LHCN-M2 (cell line): ENCODE results near the gene KRTAP22-1. TPM values are rescaled to one million over a fixed set of nuclear protein-coding genes. Genes with fewer than 3 reads are reported as not detected.

Source experiments
- DNase-seq: peaks from one replicate; pipeline ENCODE4 v3.0.0-alpha.2; 2012; ENCODE audit warnings: low read depth
- total RNA-seq: library from RNA; depleted of rRNA; stranded (reverse); fragments of >200 nt; gene quantifications from 2 replicates; pipeline ENCODE4 v1.2.3, GENCODE V29; 2014; rRNA removed

KRTAP22-1 gene
- total RNA-seq, 1 experiment from 2014 or later: not detected

GRCh38 chr21:30625449-30626165 lies 24.7 kb downstream of the KRTAP22-1 start:
- DNase-seq: no peak

- DNase-seq: no peak
These were observed 27.2 kb downstream of the KRTAP22-1 start for GRCh38 chr21:30628109-30628508.

GRCh38 chr21:30629200-30629599 lies 28.3 kb downstream of the KRTAP22-1 start:
- DNase-seq: no peak

- DNase-seq: no peak
These were observed 34.0 kb downstream of the KRTAP22-1 start, which contains the start of gene KRTAP20-2 for GRCh38 chr21:30634906-30635305. Gene KRTAP20-2, plus strand, starts transcription at chr21:30635206. Its CDS starts 58 bp downstream, at chr21:30635264.

GRCh38 chr21:30638686-30639085 lies 37.8 kb downstream of the KRTAP22-1 start:
- DNase-seq: no peak

- no peak for DNase-seq
These were observed 41.7 kb downstream of the KRTAP22-1 start, which contains the start of gene KRTAP20-3 for GRCh38 chr21:30642564-30642963. Gene KRTAP20-3, plus strand, starts transcription at chr21:30642864.

GRCh38 chr21:30646904-30647414 lies 46.1 kb downstream of the KRTAP22-1 start:
- no peak for DNase-seq

Other genes with a start within 250 kb of the KRTAP22-1 start
- gene KRTAP13-2, start 228.8 kb upstream of the KRTAP22-1 start, total RNA-seq: not detected in 2 replicates
- not detected in 2 replicates for gene KRTAP13-1, start 205.1 kb upstream of the KRTAP22-1 start, total RNA-seq
- not detected in 2 replicates for gene KRTAP13-3, start 175.2 kb upstream of the KRTAP22-1 start, total RNA-seq
- not detected in 2 replicates for gene KRTAP13-4, start 170.9 kb upstream of the KRTAP22-1 start, total RNA-seq
- not detected in 2 replicates for gene KRTAP15-1, start 160.8 kb upstream of the KRTAP22-1 start, total RNA-seq
- not detected in 2 replicates for gene KRTAP19-1, start 120.7 kb upstream of the KRTAP22-1 start, total RNA-seq
- not detected in 2 replicates for gene KRTAP19-2, start 113.7 kb upstream of the KRTAP22-1 start, total RNA-seq
- not detected in 2 replicates for gene KRTAP19-3, start 109.1 kb upstream of the KRTAP22-1 start, total RNA-seq
- gene KRTAP19-4, start 103.9 kb upstream of the KRTAP22-1 start, total RNA-seq: not detected in 2 replicates
- gene KRTAP19-5, start 98.9 kb upstream of the KRTAP22-1 start, total RNA-seq: not detected in 2 replicates
- gene KRTAP19-6, start 59.2 kb upstream of the KRTAP22-1 start, total RNA-seq: not detected in 2 replicates
- gene KRTAP19-7, start 39.8 kb upstream of the KRTAP22-1 start, total RNA-seq: not detected in 2 replicates
- not detected in 2 replicates for gene KRTAP22-2, start 10.7 kb upstream of the KRTAP22-1 start, total RNA-seq
- gene KRTAP6-3, start 8.6 kb upstream of the KRTAP22-1 start, total RNA-seq: not detected in 2 replicates
- gene KRTAP6-2, start 2.2 kb upstream of the KRTAP22-1 start, total RNA-seq: not detected in 2 replicates
- not detected in 2 replicates for gene KRTAP6-1, start 12.8 kb downstream of the KRTAP22-1 start, total RNA-seq
- not detected in 2 replicates for gene KRTAP20-1, start 15.3 kb downstream of the KRTAP22-1 start, total RNA-seq
- gene KRTAP20-4, start 19.5 kb downstream of the KRTAP22-1 start, total RNA-seq: not detected in 2 replicates
- not detected in 2 replicates for gene KRTAP20-2, start 34.1 kb downstream of the KRTAP22-1 start, total RNA-seq
- gene KRTAP20-3, start 41.8 kb downstream of the KRTAP22-1 start, total RNA-seq: not detected in 2 replicates
- not detected in 2 replicates for gene KRTAP21-3, start 117.7 kb downstream of the KRTAP22-1 start, total RNA-seq
- not detected in 2 replicates for gene KRTAP21-2, start 146.2 kb downstream of the KRTAP22-1 start, total RNA-seq
- not detected in 2 replicates for gene KRTAP21-1, start 154.3 kb downstream of the KRTAP22-1 start, total RNA-seq
- not detected in 2 replicates for gene KRTAP8-1, start 212.2 kb downstream of the KRTAP22-1 start, total RNA-seq
- not detected in 2 replicates for gene KRTAP7-1, start 228.7 kb downstream of the KRTAP22-1 start, total RNA-seq